ENCODE results near the gene CLOCK.

GRCh38 chr4:55534306-55534705, 12.4 kb downstream of the CLOCK start:
- no peak for TF ChIP-seq CTCF (IDR thresholded peaks at IDR 0.05)
- TF ChIP-seq ZFX (IDR thresholded peaks at IDR 0.05; ENCODE audit: borderline replicate concordance), result no peak

Data from 22Rv1 (cell line).